HL-60 (cell line): ENCODE data around the gene STARD7.

Experiments
- GABPA ChIP-seq: IDR thresholded peaks from 2 replicates; pipeline ENCODE4 v1.6.1; 2012; ENCODE audit warnings: low read depth
- SPI1 ChIP-seq: IDR thresholded peaks from 2 replicates; pipeline ENCODE4 v1.6.1; 2012; ENCODE audit warnings: low read depth, mild to moderate bottlenecking, borderline replicate concordance
- TF ChIP-seq, protein P1 (sequence below): IDR thresholded peaks from one replicate; pipeline ENCODE4 v1.5.1; 2011; ENCODE audit warnings: low read length, control low read depth, inconsistent platforms; ENCODE audit not compliant: insufficient read depth
- TF ChIP-seq, protein P2 (sequence below): IDR thresholded peaks from 2 replicates; pipeline ENCODE4 v1.6.1; 2012; ENCODE audit warnings: low read depth; ENCODE audit not compliant: insufficient replicate concordance

DNA sequence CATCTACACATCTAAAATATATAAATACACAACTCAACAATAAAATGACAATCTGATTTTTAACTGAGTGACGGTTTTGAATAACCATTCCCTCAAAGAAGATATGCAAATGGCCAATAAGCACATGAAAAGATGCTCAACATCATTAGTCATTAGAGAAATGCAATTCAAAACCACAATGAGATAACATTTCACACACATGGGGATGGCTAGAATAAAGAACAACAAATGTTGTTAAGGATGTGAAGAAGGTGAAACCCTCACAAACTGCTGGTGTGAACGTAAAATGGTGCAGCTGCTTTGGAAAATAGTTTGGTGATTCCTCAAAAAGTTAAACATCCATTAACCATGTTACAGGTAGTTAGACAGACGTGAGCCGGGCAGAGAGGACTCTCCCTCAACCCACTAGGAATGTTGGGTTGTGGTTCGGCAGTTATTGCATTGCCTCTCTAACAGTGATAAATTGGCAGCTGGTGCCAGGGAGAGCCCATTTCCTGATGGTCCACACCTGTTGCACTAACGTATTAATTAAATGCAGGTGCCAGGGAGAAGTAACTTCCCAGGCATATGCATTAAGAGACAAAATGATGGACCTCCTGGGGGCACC is 41.1 kb downstream of the STARD7 start:
- TF ChIP-seq, protein P1, sequence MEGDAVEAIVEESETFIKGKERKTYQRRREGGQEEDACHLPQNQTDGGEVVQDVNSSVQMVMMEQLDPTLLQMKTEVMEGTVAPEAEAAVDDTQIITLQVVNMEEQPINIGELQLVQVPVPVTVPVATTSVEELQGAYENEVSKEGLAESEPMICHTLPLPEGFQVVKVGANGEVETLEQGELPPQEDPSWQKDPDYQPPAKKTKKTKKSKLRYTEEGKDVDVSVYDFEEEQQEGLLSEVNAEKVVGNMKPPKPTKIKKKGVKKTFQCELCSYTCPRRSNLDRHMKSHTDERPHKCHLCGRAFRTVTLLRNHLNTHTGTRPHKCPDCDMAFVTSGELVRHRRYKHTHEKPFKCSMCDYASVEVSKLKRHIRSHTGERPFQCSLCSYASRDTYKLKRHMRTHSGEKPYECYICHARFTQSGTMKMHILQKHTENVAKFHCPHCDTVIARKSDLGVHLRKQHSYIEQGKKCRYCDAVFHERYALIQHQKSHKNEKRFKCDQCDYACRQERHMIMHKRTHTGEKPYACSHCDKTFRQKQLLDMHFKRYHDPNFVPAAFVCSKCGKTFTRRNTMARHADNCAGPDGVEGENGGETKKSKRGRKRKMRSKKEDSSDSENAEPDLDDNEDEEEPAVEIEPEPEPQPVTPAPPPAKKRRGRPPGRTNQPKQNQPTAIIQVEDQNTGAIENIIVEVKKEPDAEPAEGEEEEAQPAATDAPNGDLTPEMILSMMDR = no peak
- TF ChIP-seq GABPA (no peak), SPI1 (no peak)
- TF ChIP-seq, protein P2, sequence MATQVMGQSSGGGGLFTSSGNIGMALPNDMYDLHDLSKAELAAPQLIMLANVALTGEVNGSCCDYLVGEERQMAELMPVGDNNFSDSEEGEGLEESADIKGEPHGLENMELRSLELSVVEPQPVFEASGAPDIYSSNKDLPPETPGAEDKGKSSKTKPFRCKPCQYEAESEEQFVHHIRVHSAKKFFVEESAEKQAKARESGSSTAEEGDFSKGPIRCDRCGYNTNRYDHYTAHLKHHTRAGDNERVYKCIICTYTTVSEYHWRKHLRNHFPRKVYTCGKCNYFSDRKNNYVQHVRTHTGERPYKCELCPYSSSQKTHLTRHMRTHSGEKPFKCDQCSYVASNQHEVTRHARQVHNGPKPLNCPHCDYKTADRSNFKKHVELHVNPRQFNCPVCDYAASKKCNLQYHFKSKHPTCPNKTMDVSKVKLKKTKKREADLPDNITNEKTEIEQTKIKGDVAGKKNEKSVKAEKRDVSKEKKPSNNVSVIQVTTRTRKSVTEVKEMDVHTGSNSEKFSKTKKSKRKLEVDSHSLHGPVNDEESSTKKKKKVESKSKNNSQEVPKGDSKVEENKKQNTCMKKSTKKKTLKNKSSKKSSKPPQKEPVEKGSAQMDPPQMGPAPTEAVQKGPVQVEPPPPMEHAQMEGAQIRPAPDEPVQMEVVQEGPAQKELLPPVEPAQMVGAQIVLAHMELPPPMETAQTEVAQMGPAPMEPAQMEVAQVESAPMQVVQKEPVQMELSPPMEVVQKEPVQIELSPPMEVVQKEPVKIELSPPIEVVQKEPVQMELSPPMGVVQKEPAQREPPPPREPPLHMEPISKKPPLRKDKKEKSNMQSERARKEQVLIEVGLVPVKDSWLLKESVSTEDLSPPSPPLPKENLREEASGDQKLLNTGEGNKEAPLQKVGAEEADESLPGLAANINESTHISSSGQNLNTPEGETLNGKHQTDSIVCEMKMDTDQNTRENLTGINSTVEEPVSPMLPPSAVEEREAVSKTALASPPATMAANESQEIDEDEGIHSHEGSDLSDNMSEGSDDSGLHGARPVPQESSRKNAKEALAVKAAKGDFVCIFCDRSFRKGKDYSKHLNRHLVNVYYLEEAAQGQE = no peak
